Immature natural killer cell (primary cell): ENCODE measurements around the gene ADARB2. TPM values are rescaled to one million over a fixed set of nuclear protein-coding genes. Genes with fewer than 3 reads are reported as not detected.

Experiments used
- DNase-seq, 3 donors: peaks; one replicate each; pipeline ENCODE4 v3.0.0; 2022; ENCODE audit warnings: mixed read lengths in 1 of 3
- H3K27ac Mint-ChIP-seq, 6 donors: one replicate each; pipeline ENCODE4 v1.8.0; 2020; ENCODE audit warnings: mixed read lengths in 6 of 6, mild to moderate bottlenecking in 5 of 6, inconsistent platforms in 4 of 6, moderate library complexity in 3 of 6
- H3K27me3 Mint-ChIP-seq, 3 donors: one replicate each; pipeline ENCODE4 v1.8.0; 2020 to 2021; ENCODE audit warnings: low read depth in 3 of 3, mild to moderate bottlenecking in 3 of 3, mixed read lengths in 3 of 3, moderate library complexity in 3 of 3, inconsistent platforms in 1 of 3
- H3K36me3 Mint-ChIP-seq, 3 donors: one replicate each; pipeline ENCODE4 v1.8.0; 2020; ENCODE audit warnings: mixed read lengths in 3 of 3, inconsistent platforms in 2 of 3, mild to moderate bottlenecking in 2 of 3
- H3K4me1 Mint-ChIP-seq, 2 donors: one replicate each; pipeline ENCODE4 v1.8.0; 2020; ENCODE audit warnings: inconsistent platforms in 2 of 2, mild to moderate bottlenecking in 2 of 2, mixed read lengths in 2 of 2, moderate library complexity in 1 of 2
- H3K4me3 Mint-ChIP-seq, 5 donors: one replicate each; pipeline ENCODE4 v1.8.0; 2020; ENCODE audit warnings: mild to moderate bottlenecking in 5 of 5, mixed read lengths in 5 of 5, inconsistent platforms in 3 of 5, moderate library complexity in 3 of 5
- H3K9me3 Mint-ChIP-seq, 6 donors: one replicate each; pipeline ENCODE4 v1.8.0; 2020; ENCODE audit warnings: mild to moderate bottlenecking in 6 of 6, mixed read lengths in 6 of 6, inconsistent platforms in 4 of 6, moderate library complexity in 3 of 6
- polyA plus RNA-seq, 3 donors: library from polyadenylated mRNA; unstranded; fragments of 300-500 nt; fragmentation: Illumina TruSeq; gene quantifications; one replicate each; pipeline ENCODE4 v1.2.3, GENCODE V29; 2021

Gene ADARB2
- polyA plus RNA-seq, 3 donors from 2014 or later, result 0.12 TPM; not detected in 2

GRCh38 chr10:1190052-1190395, 547.3 kb downstream of the ADARB2 start:
- Mint-ChIP-seq H3K4me1 (no peaks in the 10 kb centered on the region), H3K27ac (no peak overlapping the region), H3K9me3 (no peaks in the 10 kb centered on the region)

DNA sequence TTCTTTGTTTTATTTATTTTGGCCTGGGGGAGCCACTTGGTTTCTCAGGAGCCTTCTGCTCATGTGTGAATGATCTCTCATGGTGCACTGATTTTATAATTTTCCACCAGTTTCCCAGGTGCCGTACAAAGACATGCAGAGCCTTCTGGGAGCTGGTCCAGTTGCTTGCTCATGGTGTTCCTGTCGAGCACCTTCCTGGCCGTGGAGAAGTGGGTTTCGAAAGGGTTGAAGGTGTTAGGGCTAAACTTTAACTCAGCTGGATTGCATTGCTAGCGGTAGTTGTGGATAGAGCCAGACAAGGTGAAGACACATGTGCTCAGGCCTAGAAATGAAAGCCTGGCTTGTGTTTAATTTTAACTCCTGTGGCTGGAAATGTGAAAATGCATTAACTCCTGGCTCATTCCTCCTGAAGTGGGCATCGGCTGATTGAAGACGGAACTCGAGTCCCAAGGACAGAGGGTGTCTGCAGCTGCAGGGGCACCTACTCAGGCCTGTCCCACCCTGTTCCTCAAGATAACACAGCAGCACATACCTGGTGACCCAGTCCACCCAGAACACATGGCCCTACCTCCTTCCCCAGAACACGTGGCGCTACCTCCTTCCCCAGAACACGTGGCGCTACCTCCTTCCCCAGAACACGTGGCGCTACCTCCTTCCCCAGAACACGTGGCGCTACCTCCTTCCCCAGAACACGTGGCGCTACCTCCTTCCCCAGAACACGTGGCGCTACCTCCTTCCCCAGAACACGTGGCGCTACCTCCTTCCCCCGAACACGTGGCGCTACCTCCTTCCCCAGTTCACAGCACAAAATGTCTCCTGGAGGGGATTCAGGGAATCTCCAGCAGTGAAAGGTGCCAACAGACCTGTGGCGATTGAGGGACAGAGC, 547.9 kb downstream of the ADARB2 start:
- H3K27me3 Mint-ChIP-seq, result peaks cover 3 to 6% (median 5%) of the 10 kb centered on the region in 3 donors
- no peak overlapping the region for H3K27ac Mint-ChIP-seq
- no peak for DNase-seq
- no peaks in the 10 kb centered on the region for H3K9me3 Mint-ChIP-seq
- H3K4me3 Mint-ChIP-seq, result no peak overlapping the region
- H3K36me3 Mint-ChIP-seq, result no peaks in the 10 kb centered on the region
- no peaks in the 10 kb centered on the region for H3K4me1 Mint-ChIP-seq

More at GRCh38 chr10:1190052-1190395, 547.3 kb downstream of the ADARB2 start:
- H3K4me3 Mint-ChIP-seq, result no peak overlapping the region
- no peak for DNase-seq
- no peaks in the 10 kb centered on the region for H3K36me3 Mint-ChIP-seq
- H3K27me3 Mint-ChIP-seq, result peaks cover 5 to 6% (median 5%) of the 10 kb centered on the region in 3 donors

DNA sequence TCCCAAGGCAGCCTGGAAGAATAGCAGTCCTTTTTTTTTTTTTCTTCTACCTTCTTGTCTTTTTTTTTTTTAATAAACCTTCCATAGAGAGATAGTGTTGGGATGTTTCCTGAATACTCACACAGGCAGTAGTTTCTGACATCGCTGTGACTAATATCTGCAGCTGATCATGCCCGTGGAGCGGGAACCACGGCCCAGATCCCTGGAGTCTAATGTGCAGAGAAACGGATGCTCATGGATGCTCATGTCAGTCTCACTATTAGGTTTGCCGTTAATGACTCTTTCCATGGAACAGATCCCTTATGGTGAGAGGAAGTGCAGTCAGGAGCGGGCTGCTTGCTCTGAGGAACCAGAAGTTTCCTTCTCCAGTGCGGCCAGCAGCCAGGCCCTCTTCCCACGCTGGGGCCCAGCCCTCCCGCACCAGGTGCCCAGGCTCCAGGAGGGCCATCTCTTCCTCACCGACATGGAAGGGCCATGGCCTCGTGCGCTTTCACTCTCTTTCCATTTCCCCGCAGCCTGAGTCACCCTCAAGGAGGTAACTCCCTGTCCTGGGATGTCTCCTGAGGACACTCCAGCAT, 548.7 kb downstream of the ADARB2 start:
- peaks cover 3 to 6% (median 5%) of the 10 kb centered on the region in 3 donors for H3K27me3 Mint-ChIP-seq
- no peak overlapping the region for H3K4me3 Mint-ChIP-seq
- H3K9me3 Mint-ChIP-seq, result no peaks in the 10 kb centered on the region
- no peaks in the 10 kb centered on the region for H3K36me3 Mint-ChIP-seq
- DNase-seq, result no peak
- H3K27ac Mint-ChIP-seq, result no peak overlapping the region
- no peaks in the 10 kb centered on the region for H3K4me1 Mint-ChIP-seq

DNA sequence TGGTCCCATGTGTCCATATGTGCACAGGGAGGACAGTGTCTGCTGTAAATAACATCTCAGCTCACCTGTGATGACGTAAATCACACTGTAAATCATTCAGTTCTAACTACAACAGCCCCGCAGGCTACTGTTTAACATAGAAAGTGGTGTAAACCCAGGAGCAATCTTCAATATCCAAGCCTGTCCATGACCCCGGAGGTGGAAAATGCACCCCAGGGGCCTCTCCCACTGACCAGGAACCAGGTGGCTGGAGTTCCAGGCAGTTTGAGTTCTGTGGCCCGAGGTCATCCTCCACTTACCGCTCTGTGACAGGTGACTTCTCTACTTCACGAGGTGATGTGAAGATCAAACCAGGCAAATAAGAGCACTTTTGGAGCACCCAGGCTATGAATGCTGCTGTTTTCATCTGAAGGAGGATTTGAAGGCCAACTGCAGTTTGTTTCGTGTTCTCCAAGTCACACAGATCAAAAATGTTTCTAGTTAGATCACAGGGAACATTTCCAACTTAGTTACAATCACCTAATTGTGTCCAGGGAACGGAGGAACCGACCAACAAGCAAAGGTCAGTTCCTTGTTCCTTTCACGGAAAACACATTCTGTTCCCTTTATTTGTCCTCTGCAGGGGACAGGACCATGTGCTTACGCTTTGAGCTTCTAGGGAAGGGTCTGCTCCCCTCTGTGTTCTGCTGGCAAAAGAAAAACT, 549.3 kb downstream of the ADARB2 start:
- Mint-ChIP-seq H3K4me3 (no peak overlapping the region), H3K9me3 (no peaks in the 10 kb centered on the region), H3K4me1 (no peaks in the 10 kb centered on the region), H3K27me3 (peaks cover 4 to 8% (median 6%) of the 10 kb centered on the region in 3 donors), H3K36me3 (no peaks in the 10 kb centered on the region), H3K27ac (no peak overlapping the region)
- no peak for DNase-seq

DNA sequence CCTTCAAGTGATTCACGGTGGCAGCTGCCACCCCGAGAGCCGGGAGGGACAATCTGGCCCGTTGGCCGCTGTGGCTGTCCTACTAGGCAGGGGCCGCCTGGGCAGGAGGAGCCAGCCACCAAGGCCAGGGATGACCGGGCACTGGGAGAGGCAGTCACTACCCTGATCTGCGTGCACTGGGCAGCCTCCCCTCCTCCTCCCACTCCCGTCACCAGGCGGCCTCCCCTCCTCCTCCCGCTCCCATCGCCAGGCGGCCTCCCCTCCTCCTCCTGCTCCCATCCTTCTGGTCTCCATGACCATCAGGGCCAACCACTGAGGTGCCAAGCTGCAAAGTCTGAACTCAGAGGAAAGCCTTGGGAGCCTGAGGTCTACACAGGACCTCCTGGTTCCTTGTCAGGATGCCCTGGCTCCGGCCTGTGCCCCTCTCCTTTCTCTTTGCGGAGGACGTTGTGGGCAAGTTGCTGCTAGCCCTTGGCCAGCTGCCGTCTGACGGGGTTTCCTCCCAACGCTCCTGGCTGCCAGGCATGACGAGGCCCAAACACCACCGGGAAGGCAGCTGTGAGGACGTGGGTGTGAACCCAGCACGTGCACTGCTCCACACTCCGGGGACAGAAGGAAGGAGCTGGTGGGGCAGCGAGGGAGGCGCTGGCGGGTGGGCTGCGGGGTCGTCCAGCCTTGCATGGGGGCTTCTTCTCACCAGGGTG, 550.0 kb downstream of the ADARB2 start:
- H3K4me3 Mint-ChIP-seq, result no peak overlapping the region
- no peak overlapping the region for H3K27ac Mint-ChIP-seq
- H3K4me1 Mint-ChIP-seq, result no peaks in the 10 kb centered on the region
- H3K36me3 Mint-ChIP-seq, result no peaks in the 10 kb centered on the region
- DNase-seq, result no peak
- H3K9me3 Mint-ChIP-seq, result no peaks in the 10 kb centered on the region
- H3K27me3 Mint-ChIP-seq, result peaks cover 3 to 8% (median 6%) of the 10 kb centered on the region in 3 donors

DNA sequence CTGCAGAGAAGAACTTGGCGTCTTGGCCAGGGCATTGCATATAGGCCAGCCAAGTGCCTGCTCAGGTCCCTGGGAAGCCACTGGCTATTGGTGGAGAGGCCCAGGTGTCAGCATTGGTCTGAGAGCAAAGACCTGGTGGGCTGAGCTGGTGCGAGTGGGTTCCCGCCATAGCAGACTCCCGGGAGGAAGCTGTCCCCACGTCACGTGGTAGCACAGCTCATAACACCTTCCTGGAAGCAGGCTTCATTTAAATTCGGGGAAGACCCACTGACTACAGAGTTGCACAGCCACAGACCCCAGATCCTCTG, 550.7 kb downstream of the ADARB2 start:
- Mint-ChIP-seq H3K27me3 (peaks cover 4 to 8% (median 6%) of the 10 kb centered on the region in 3 donors), H3K4me3 (no peak overlapping the region), H3K4me1 (no peaks in the 10 kb centered on the region), H3K9me3 (no peaks in the 10 kb centered on the region), H3K36me3 (no peaks in the 10 kb centered on the region), H3K27ac (no peak overlapping the region)
- DNase-seq, result no peak

- Mint-ChIP-seq H3K27me3 (peaks cover 5 to 8% (median 6%) of the 10 kb centered on the region in 3 donors), H3K9me3 (no peaks in the 10 kb centered on the region), H3K36me3 (no peaks in the 10 kb centered on the region), H3K27ac (no peak overlapping the region), H3K4me3 (no peak overlapping the region), H3K4me1 (no peaks in the 10 kb centered on the region)
- DNase-seq, result no peak
These were observed 551.2 kb downstream of the ADARB2 start for GRCh38 chr10:1185911-1186682.

GRCh38 chr10:1184541-1185430, 552.5 kb downstream of the ADARB2 start:
- Mint-ChIP-seq H3K9me3 (no peaks in the 10 kb centered on the region), H3K27ac (no peak overlapping the region), H3K4me3 (no peak overlapping the region), H3K36me3 (no peaks in the 10 kb centered on the region), H3K4me1 (no peaks in the 10 kb centered on the region), H3K27me3 (peaks cover 5 to 9% (median 5%) of the 10 kb centered on the region in 3 donors)
- DNase-seq, result no peak

- no peak overlapping the region for H3K4me3 Mint-ChIP-seq
- no peak for DNase-seq
- H3K9me3 Mint-ChIP-seq, result no peaks in the 10 kb centered on the region
- no peaks in the 10 kb centered on the region for H3K4me1 Mint-ChIP-seq
- no peak overlapping the region for H3K27ac Mint-ChIP-seq
- H3K36me3 Mint-ChIP-seq, result no peaks in the 10 kb centered on the region
- peaks cover 5 to 11% (median 5%) of the 10 kb centered on the region in 3 donors for H3K27me3 Mint-ChIP-seq
These were observed 553.6 kb downstream of the ADARB2 start for GRCh38 chr10:1183701-1184100.

DNA sequence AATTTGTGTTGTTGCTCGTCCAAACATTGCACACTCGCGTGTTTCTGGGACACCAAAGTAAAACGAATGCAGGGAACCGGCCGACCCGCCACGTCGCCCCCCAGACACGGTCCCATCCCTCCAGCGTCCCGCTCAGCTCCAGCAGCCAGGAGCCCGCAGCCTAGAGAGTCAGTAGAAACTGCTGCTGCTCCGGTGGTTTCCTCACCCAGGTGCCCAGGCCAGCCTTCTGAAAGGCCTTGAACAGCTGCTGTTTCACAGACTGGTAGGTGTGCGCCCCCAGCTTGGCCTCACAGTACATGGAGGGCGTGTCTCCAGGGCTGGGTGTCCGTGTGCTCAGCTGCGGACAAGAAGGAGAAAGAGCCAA, 554.3 kb downstream of the ADARB2 start:
- H3K36me3 Mint-ChIP-seq, result no peaks in the 10 kb centered on the region
- peaks cover 2 to 8% (median 5%) of the 10 kb centered on the region in 3 donors for H3K27me3 Mint-ChIP-seq
- H3K4me3 Mint-ChIP-seq, result no peak overlapping the region
- H3K27ac Mint-ChIP-seq, result no peak overlapping the region
- H3K9me3 Mint-ChIP-seq, result no peaks in the 10 kb centered on the region
- DNase-seq, result no peak
- no peaks in the 10 kb centered on the region for H3K4me1 Mint-ChIP-seq

GRCh38 chr10:1182280-1183032, 554.9 kb downstream of the ADARB2 start:
- Mint-ChIP-seq H3K9me3 (no peaks in the 10 kb centered on the region), H3K27ac (no peak overlapping the region), H3K4me1 (no peaks in the 10 kb centered on the region), H3K4me3 (no peak overlapping the region), H3K27me3 (peaks cover 2 to 8% (median 5%) of the 10 kb centered on the region in 3 donors), H3K36me3 (no peaks in the 10 kb centered on the region)
- no peak for DNase-seq

DNA sequence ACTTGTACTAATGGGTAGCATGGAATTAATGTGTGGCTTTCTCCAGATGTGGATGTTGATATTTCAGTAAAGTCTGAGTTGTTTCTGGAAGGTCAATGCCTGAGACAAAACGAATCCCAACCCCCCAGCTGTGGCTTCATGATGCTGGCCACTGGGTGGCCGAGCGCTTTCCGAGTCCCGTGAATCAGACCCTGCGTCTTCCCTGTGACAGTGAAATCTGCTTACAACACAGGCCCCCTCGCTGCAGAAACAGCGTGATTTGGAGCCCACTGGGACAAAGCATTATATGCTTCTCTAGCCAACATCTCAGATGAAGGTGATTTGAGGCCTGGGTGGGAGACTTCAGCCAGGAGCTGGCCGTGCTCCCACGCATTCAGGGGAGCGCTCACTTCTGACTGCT, 556.5 kb downstream of the ADARB2 start:
- Mint-ChIP-seq H3K27ac (no peak overlapping the region), H3K27me3 (peaks cover 3 to 8% (median 4%) of the 10 kb centered on the region in 3 donors), H3K4me3 (no peak overlapping the region)

More for the DNA sequence above, 556.5 kb downstream of the ADARB2 start:
- no peak for DNase-seq
- H3K36me3 Mint-ChIP-seq, result no peaks in the 10 kb centered on the region
- H3K9me3 Mint-ChIP-seq, result no peaks in the 10 kb centered on the region
- H3K4me1 Mint-ChIP-seq, result no peaks in the 10 kb centered on the region
